IPS-11a (cell line): ENCODE data around the gene CDH16.
"Not testable (repeated sequence)": the region's sequence is repeated elsewhere in the genome, so short reads cannot be mapped to it uniquely, and the experiment has no call there.

Source experiments
- H3K4me3 ChIP-seq: one replicate; pipeline ENCODE4 v1.5.1; 2013; ENCODE audit warnings: low read depth, low read length, control low read depth

The CDH16 gene

DNA sequence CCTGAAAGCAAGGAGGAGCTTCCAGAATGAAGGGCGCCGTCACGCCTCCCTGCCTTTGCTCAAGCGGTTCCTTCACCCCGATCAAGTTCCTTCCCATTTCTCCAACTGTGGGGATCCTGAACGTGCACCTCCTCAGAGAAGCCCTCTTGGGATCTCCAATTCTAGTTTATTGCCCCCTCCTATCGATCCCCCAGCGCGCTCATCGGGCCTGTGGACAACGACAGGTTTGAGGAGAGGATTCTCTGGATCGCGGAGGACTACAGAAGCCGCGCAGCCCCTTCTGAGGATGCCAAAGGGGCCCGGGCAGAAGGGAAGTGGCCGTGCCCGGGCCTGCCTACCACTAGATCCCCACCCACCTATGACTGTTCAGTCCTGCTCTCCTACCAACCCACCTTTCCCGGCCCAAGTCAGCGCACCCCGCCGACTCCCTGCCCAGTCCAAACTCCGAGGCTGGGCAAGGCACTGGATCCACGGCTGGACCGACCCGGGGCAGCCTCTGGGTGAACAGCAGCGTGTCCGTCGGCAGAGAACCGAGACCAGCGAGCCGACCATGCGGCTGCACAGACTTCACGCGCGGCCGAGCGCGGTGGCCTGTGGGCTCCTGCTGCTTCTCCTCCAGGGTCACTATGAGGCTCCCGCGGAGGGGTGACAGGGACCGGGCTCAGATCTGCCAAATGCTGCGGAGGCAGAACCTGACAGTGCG, 29.6 kb upstream of the CDH16 start:
- H3K4me3 ChIP-seq, result no peak overlapping the region

DNA sequence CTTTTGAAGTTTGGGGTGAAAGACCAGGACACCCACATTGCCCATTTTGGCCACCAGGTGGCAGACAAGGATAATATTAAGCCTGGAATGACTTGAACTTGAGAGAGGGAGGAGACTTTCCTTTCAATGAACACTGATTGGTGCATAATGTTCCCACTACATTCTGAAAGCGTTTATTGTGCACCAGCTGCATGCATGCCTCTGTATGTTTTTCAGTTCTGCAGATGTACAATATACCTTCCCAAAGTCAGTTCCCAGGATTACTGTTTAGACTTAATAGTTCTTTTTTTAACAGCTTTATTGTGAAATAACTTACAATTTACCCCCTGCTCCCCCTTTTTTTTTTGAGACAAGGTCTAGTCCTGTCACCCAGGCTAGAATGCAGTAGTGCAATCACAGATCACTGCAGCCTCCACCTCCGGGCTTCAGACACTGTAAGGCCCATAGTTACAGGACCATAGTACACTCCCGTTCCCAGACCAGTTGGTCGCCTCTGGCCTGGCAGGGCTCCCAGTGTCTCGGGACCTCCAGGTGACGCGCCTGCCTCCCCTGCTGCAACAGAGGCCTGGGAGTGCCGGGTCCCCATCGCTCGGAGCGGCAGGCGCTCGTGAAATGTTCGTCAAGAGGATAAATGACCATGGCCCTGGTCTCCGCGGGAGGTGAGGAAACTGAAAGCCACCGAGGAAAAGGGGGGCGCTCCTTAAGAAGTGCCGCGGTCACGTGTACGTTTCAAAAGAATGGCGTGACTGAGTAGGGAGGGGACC, 28.8 kb upstream of the CDH16 start:
- no peak overlapping the region for H3K4me3 ChIP-seq

DNA sequence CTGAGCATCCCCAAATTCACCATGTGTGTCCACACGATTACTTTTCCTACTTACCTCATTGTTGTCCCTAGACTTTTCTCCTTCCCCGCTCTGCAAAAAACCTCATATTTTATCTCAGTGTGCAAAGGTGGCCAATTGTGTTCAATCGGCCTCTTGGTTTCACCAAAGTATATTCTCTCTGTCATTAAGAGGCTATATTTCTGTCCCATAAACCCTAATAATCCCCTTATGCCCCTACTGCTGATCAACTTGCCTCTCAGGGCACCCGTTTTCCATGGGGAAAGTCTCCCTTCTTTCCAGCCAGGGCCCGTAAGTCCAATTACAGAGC, 28.3 kb upstream of the CDH16 start:
- H3K4me3 ChIP-seq, result no peak overlapping the region

DNA sequence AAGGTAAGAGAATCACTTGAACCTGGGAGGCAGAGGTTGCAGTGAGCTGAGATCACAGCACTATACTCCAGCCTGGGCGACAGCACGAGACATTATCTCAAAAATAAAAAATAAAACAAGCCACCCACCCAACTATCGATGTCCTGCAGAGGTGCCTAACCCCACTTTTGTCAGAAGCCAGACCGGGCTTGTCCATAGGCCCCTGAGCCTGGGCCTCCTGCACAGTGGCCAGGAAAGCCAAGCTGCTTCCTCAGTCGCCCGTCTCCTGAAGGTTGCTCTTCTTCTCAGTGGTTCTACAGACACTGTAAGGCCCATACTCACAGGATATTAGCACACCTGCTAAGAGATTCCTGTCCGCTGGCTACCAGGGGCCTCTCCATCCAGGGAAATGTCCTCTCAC, 27.9 kb upstream of the CDH16 start:
- H3K4me3 ChIP-seq, result no peak overlapping the region

DNA sequence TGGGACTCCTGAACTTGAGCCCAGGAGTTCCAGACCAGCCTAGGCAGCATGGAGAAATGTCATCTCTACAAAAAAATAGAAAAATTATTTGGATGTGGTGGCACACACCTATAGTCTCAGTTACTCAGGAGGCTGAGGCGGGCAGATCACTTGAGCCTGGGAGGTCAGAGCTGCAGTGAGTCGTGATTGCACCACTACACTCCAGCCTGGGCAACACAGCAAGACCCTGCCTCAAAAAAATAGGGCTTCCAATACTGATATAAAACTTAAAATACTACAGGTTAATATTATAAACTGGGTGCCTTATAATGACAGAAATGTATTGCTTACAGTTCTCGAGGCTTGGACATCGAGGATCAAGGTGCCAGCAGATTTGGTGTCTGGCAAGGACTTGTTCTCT, 27.3 kb upstream of the CDH16 start:
- H3K4me3 ChIP-seq, result no peak overlapping the region

DNA sequence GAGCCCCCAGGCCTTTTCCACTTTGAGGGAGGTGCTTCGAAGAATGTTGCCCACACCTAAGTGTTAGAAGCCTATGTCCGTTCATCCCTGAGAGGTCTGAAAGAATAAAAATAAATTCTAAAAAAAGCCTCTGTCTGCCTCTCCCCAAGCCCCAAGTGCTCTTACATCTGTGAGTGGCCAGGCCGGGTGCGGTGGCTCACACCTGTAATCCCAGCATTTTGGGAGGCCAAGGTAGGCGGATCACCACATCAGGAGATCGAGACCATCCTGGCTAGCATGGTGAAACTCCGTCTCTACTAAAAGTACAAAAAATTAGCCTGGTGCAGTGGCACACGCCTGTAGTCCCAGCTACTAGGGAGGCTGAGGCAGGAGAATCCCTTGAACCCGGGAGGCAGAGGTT, 26.3 kb upstream of the CDH16 start:
- not testable (repeated sequence) for H3K4me3 ChIP-seq

DNA sequence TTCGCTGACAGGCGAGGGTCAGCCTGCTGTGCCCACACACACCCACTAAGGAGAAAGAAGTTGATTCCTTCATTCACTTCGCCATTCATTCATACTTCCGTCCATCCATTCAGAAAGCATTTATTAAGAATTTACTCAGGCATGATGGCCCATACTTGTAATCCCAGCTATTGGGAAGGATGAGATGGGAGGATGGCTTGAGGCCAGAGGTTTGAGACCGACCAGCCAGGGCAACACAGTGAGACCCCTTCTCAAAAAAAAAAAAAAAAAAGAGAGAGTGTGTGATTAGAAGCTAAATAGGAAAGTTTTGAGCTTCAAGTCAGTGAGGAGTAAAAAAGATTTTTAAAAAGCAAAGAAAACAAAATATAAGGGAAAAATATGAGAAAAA, 25.4 kb upstream of the CDH16 start:
- H3K4me3 ChIP-seq, result no peak overlapping the region

DNA sequence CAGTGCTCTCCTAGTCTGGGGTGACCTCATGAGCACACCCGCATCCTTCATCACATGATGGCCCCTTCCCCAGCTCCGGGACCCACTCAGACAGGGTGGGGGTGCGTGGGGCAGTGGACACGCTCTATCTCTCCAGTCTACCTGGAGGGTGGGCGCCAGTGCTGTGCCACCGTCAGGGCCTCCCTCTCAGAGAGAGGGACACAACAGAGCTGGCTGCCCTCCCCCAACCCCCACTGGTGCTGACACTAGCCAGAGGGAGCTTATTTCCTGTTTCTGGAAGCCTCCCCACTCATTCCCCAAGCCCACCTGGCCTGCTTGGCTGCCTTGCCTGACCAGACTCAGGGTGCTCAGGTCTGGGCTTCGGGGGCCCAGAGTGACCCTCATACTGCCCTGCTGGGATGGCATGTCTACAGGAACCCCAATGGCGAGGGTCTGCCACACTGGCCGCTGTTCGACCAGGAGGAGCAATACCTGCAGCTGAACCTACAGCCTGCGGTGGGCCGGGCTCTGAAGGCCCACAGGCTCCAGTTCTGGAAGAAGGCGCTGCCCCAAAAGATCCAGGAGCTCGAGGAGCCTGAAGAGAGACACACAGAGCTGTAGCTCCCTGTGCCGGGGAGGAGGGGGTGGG, 24.9 kb upstream of the CDH16 start:
- no peak overlapping the region for H3K4me3 ChIP-seq

DNA sequence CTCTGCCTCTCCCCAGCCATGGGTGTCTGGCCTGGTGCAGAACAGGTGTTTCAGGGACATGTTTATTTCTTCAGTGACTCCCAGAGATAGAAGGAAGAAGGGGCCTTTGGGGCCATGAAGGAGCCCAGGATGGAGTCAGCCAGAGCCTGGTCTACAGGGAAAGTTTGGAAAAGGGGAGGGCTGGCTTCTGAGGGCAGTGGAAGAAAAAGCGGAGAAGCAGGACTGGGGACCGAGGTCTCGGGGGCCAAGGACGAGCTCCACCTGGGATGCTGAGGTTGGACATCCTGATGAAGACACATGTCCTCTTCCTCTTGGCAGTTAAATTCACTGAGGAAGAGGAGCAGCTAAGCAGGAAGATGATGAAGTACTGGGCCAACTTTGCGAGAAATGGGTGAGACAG, 24.3 kb upstream of the CDH16 start:
- H3K4me3 ChIP-seq, result no peak overlapping the region

DNA sequence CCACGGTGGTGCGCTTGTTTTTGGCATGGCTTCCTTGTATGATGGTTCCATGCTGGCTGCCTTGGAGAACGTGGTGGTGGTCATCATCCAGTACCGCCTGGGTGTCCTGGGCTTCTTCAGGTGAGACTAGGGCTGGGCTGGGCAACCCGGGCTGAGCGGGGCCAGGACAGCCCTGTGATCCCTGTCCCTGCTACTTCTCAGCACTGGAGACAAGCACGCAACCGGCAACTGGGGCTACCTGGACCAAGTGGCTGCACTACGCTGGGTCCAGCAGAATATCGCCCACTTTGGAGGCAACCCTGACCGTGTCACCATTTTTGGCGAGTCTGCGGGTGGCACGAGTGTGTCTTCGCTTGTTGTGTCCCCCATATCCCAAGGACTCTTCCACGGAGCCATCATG, 21.6 kb upstream of the CDH16 start:
- H3K4me3 ChIP-seq, result no peak overlapping the region

DNA sequence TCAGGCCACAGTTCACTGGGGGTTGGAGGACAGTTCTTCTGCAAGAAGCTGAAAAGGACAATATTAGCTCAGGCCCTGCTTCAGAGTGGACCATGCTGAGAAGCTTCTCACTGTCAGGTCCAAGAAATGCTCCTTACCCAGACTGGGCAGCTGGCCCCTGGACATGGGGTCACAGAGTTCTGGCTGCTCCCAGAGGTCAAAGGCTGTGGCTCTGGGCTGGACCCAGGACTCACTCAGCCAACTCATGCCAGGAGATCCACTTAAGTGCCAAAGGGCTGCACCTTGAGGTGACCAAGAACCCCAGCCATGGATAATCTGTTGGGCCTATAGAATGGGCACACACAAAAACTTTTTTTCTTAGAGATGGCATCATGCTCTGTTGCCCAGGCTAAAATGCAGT, 20.7 kb upstream of the CDH16 start:
- no peak overlapping the region for H3K4me3 ChIP-seq

DNA sequence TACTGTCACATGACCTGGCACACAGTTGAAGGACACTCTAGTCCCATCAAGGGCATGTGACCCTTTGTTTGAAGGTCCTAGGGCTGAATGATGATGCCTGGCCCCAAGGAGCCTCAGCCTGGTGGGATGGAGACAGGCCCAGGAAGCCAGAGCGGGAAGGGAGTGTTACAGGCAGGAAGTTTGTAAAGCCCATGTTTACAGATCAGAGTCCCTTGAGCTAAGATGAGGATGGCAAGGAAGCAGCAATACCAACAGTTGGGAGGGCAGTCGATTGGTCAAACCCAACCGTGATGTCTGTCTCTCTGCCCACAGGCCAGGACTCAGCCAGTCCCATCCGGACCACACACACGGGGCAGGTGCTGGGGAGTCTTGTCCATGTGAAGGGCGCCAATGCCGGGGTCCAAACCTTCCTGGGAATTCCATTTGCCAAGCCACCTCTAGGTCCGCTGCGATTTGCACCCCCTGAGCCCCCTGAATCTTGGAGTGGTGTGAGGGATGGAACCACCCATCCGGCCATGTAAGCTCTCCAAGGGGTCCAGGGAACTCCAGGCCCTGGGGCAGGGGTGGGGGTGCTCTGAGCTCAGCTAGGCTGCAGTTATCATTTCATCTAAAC, 19.1 kb upstream of the CDH16 start:
- no peak overlapping the region for H3K4me3 ChIP-seq

DNA sequence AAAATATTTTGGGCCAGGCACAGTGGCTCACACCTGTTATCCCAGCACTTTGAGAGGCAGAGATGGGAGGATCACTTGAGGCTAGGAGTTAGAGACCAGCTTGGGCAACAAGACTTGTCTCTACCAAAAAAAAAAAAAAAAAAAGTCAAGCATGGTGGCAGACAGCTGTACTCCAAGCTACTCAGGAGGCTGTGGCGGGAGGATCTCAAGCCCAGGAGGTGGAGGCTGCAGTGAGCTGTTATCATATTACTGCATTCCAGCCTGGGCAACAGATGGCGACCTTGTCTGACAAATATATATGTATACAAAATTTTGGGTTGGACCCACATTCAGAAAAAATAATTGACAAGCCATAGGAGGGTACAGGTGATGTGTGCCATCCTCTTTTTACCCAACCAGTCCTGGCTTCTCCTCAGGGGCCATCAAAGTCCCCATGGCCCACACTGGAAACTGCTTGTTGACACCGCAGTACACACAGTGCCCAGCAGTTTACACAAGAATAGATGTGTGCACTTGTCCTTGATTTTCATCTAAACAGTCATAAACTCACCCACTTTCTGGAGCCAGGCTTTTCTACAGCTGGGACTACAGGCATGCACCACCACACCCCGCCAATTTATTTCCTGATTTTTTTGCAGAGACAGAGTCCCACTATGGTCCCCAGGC, 18.3 kb upstream of the CDH16 start:
- H3K4me3 ChIP-seq, result no peak overlapping the region

DNA sequence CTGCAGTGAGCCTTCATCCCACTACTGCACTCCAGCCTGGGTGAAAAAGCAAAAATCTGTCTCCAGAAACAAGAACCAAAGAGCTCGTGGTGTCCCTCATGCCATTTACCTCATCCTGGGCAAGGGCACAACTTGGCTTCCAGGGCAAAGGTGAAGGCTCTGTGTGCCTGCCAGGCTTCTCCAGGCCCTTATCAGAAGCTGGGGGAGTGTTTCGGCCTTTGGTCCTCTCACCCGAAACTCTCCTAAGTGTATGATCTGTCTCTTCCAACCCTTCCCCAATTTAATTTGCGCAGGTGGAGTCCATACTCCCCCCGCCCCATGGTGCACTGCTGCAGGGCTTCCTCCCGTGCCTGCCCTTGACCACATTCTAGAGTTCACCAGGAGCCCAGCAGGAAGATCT, 17.8 kb upstream of the CDH16 start:
- H3K4me3 ChIP-seq, result no peak overlapping the region

DNA sequence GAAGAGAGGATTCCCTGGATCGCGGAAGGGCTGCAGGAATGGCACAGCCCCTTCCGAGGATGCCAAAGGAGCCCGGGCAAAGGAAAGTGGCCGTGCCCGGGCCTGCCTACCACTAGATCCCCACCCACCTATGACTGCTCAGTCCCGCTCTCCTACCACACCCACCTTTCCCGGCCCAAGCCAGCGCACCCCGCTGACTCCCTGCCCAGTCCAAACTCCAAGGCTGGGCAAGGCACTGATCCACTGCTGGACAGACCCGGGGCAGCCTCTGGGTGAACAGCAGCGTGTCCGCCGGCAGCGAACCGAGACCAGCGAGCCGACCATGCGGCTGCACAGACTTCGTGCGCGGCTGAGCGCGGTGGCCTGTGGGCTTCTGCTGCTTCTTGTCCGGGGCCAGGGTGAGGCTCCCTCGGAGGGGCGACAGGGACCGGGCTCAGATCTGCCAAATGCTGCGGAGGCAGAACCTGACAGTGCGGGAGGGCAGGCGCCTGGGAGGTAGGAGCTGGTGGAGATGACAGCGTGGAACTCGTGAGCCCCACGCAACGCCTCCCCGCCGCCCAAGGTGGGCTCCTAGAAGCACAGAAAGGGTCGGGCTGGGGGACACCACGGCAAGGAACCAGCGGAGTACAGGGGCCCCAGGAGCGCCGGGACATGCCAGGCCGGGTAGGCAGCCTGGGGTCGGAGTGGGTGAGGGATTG, 16.8 kb upstream of the CDH16 start, which contains the start of gene CES2:
CES2 (plus strand) TSS at position 203 of the 698 bp plus-strand sequence; CDS start at position 323, 120 bp downstream.
- peak within 1 kb of the TSS; percentile 92 for H3K4me3 ChIP-seq

DNA sequence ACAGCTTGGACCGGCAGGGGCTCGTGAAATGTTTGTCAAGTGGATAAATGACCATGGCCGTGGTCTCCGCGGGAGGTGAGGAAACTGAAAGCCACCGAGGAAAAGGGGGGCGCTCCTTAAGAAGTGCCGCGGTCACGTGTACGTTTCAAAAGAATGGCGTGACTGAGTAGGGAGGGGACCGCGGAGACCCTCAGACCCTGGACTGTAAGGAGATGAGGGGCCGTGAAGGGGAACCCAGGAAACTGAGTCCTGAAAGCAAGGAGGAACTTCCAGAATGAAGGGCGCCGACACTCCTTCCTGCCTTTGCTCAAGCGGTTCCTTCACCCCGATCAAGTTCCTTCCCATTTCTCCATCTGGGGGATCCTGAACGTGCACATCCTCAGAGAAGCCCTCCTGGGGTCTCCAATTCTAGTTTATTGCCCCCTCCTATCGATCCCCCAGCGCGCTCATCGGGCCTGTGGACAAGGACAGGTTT, 16.2 kb upstream of the CDH16 start:
- H3K4me3 ChIP-seq, result peak overlapping the region; percentile 92

DNA sequence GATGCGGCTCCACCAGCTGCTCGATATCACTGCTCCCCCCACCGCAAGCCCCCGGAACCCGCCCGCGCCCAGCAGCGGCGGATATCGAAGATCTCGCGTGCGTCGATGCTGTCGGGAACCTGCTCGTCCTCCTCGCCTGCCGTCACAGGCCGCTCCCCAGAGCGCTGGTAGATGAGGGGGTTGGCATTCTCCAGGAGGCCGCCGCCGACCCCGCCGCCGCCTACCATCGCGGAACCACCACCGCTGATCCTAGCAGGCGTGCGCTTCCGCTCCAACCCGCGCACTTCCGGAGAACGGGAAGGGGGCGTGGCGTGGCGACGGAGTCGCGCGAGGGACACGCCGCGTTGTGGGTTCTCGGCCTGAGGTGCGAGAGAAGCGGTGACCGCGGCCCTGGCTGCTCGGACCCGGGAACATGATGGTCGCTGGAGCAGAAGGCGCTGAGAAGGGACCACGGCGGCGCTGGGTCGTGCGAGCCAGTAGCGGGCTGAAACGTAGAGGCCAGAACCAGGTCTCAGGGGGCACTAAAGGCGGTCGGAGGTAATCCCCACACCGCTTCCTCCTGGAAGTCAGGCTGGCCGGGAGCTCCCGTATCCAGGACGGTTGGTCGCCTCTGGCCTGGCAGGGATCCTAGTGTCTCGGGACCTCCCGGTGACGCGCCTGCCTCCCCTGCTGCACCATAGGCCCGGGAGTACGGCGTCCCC, 15.6 kb upstream of the CDH16 start, which contains the start of gene CIAO2B:
CIAO2B (minus strand) TSS at position 265 of the 701 bp plus-strand sequence; CDS start at position 227, 38 bp downstream.
- H3K4me3 ChIP-seq, result peak within 1 kb of the TSS; percentile 92

DNA sequence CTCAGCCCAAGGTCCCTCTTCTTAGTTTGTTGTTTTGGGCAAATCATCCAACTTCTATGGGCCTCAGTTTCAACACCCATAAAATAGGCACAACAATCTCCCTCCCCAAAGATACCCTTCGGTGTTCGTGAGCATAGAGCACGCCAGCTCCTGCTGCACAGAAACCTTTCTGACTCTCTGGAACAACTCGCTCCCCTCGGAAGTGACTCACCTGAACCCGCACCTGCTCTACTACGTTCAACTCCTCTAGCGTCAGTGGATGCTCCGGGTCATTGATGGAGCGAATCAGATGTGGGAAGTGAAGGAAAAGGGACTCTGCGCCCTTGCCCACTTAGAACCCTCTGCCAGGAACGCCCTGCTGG, 15.1 kb upstream of the CDH16 start:
- peak overlapping the region; percentile 92 for H3K4me3 ChIP-seq

DNA sequence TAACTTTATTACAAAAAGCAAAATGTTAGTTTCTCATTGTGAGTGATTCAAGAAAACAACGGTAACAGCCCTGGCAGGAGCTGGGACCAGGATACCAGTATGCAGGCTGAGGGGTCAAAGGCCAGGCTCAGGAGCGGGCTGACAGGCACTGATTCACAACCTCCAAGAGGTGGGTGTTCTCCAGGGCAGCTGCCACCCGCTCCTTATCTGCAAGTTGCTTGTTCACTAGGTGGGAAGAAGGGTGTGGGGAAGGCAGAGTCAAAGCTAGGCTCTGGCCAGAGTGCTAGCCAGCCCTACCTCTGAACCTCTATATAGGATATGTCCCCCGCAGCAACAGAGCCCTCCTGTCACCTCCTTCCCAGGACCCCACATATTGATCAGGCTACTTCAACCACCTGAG, 13.4 kb upstream of the CDH16 start:
- H3K4me3 ChIP-seq, result no peak overlapping the region

DNA sequence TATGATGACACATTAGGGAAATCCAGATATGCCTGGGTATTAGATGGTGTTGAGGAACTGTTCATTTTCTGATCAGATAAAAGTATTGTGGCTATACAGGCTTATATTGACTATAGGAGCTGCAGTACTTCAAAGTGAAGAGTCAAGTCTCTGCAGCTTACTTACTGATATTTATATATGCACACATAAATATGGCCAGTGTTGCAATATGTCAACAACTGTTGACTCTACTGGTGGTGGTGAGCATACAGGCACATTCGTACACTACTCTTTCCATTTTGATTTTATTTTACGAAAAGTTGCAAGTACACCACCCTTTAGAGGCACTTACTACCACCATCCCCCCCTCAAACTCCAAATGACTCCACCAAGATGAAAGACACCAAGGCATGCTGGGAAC, 13.0 kb upstream of the CDH16 start:
- no peak overlapping the region for H3K4me3 ChIP-seq
